ENCODE data around the gene EXOSC5. TPM values are rescaled to one million over a fixed set of nuclear protein-coding genes. Genes with fewer than 3 reads are reported as not detected.

EXOSC5 gene
- total RNA-seq, 1 donor from 2014 or later, result 10.6 TPM

DNA sequence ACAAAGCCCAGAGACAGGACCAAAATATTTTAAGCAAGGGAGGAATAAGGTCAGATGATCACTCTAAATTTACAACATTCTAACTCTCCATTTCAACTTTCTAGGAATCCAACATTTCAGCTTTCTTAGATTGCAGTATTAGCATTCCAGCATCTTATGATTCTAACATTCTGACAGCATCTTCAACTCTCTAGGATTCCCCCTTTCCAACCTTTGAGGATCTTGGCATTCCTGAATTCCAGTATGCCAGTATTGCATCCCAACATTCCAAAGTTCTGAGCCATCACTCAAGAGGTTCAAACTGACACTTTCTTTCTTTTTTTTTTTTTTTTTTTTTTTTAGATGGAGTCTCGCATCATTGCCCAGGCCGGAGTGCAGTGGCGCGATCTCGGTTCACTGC, 57.2 kb downstream of the EXOSC5 start:
- no peak for DNase-seq (ENCODE audit: extremely low spot score, unreplicated experiment)
- peaks cover 5% of the 10 kb centered on the region for H3K4me1 Mint-ChIP-seq (ENCODE audit: unreplicated experiment)
- peak overlapping the region; percentile 63 for H3K27ac Mint-ChIP-seq (ENCODE audit: unreplicated experiment)
- H3K36me3 Mint-ChIP-seq (ENCODE audit: unreplicated experiment), result peaks cover 33% of the 10 kb centered on the region
- H3K4me3 Mint-ChIP-seq (ENCODE audit: unreplicated experiment), result no peak overlapping the region
- TF ChIP-seq, protein P1, sequence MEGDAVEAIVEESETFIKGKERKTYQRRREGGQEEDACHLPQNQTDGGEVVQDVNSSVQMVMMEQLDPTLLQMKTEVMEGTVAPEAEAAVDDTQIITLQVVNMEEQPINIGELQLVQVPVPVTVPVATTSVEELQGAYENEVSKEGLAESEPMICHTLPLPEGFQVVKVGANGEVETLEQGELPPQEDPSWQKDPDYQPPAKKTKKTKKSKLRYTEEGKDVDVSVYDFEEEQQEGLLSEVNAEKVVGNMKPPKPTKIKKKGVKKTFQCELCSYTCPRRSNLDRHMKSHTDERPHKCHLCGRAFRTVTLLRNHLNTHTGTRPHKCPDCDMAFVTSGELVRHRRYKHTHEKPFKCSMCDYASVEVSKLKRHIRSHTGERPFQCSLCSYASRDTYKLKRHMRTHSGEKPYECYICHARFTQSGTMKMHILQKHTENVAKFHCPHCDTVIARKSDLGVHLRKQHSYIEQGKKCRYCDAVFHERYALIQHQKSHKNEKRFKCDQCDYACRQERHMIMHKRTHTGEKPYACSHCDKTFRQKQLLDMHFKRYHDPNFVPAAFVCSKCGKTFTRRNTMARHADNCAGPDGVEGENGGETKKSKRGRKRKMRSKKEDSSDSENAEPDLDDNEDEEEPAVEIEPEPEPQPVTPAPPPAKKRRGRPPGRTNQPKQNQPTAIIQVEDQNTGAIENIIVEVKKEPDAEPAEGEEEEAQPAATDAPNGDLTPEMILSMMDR (IDR thresholded peaks at IDR 0.05), result no peak
- no peaks in the 10 kb centered on the region for H3K9me3 Mint-ChIP-seq (ENCODE audit: unreplicated experiment)
- no peaks in the 10 kb centered on the region for H3K27me3 Mint-ChIP-seq (ENCODE audit: unreplicated experiment)

Other genes starting within 250 kb of the EXOSC5 start
- not detected in 2 replicates for gene CYP2S1, start 204.1 kb downstream of the EXOSC5 start, total RNA-seq
- gene AXL, start 178.1 kb downstream of the EXOSC5 start, total RNA-seq, result 250 and 265 TPM in 2 replicates
- gene HNRNPUL1, start 133.0 kb downstream of the EXOSC5 start, total RNA-seq, result 226 and 237 TPM in 2 replicates
- 34.4 and 35.9 TPM in 2 replicates for gene CCDC97, start 87.2 kb downstream of the EXOSC5 start, total RNA-seq
- 244 and 255 TPM in 2 replicates for gene TGFB1, start 43.4 kb downstream of the EXOSC5 start, total RNA-seq
- gene B9D2, start 33.2 kb downstream of the EXOSC5 start, total RNA-seq, result 4.6 and 5.5 TPM in 2 replicates
- 8.5 and 9.2 TPM in 2 replicates for gene TMEM91, start 20.8 kb downstream of the EXOSC5 start, total RNA-seq
- 12.5 and 19.8 TPM in 2 replicates for gene BCKDHA, start 459 bp upstream of the EXOSC5 start, total RNA-seq
- 0.35 and 1.5 TPM in 2 replicates for gene B3GNT8, start 30.0 kb upstream of the EXOSC5 start, total RNA-seq
- gene DMAC2, start 42.6 kb upstream of the EXOSC5 start, total RNA-seq, result 33.3 and 33.8 TPM in 2 replicates
- not detected in 2 replicates for gene ERICH4, start 45.8 kb upstream of the EXOSC5 start, total RNA-seq
- gene CEACAM21, start 178.8 kb upstream of the EXOSC5 start, total RNA-seq, result not detected in 2 replicates
- not detected in 2 replicates for gene CEACAM4, start 229.7 kb upstream of the EXOSC5 start, total RNA-seq

Measured in osteocyte (in vitro differentiated cells).